ENCODE data around the gene FHL2. TPM values are rescaled to one million over a fixed set of nuclear protein-coding genes. Genes with fewer than 3 reads are reported as not detected.

FHL2 gene
- polyA plus RNA-seq, 3 donors = 0.03 TPM; not detected in 1

DNA sequence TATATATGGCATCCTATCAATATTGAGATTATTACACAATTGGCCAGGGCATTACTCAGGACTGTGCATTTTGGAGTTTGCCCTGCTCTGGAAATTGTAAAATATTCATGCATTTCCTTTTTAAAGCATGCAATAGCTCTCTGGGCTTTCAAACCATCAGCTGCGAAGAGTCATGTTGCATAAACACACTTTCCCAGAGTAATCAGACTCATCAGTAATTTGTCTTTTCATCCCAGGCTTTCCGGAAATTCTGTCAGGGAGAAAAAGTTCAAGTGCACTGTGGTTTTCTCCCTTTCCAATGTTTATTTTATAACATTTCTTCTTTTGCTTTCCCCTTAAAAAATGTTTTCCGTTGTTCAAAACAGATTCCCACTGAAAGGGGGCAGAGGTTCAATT lies 38.9 kb upstream of the FHL2 start:
- Mint-ChIP-seq H3K27me3 (ENCODE audit: low read depth in 3 of 3) (peaks cover 0 to 4% (median under 1%) of the 10 kb centered on the region in 3 donors), H3K4me3 (no peak overlapping the region), H3K9me3 (no peaks in the 10 kb centered on the region), H3K36me3 (no peaks in the 10 kb centered on the region), H3K27ac (no peak overlapping the region), H3K4me1 (no peaks in the 10 kb centered on the region)
- H3K4me1 ChIP-seq (ENCODE audit: control insufficient read depth in 1 of 2, insufficient read depth in 2 of 2, low read length in 2 of 2) = no peaks in the 10 kb centered on the region
- H3K4me3 ChIP-seq (replicated peaks in 1 of 3; ENCODE audit: low read depth in 2 of 3, low read length in 3 of 3) = no peak overlapping the region
- no CpG with 5 or more reads among the region's 3 CpGs for WGBS (ENCODE audit: insufficient coverage)
- no peaks in the 10 kb centered on the region for H3K36me3 ChIP-seq (replicated peaks in 1 of 2; ENCODE audit: control insufficient read depth in 1 of 2, insufficient read depth in 2 of 2, low read length in 2 of 2)
- DNase-seq = no peak
- no peak overlapping the region for H3K27ac ChIP-seq (ENCODE audit: low read depth in 1 of 2, low read length in 2 of 2)
- intact Hi-C loops (cut with micrococcal nuclease) = no loop called here
- H3K9ac ChIP-seq (ENCODE audit: insufficient read depth, low read length, poor library complexity, severe bottlenecking) = no peak overlapping the region
- H3K4me2 ChIP-seq (replicated peaks; ENCODE audit: extremely low read depth, low read length, poor library complexity, severe bottlenecking) = no peak overlapping the region
- no peak overlapping the region for H2AFZ ChIP-seq (ENCODE audit: insufficient read depth, low read depth, low read length, poor library complexity, severe bottlenecking)
- no peak for TF ChIP-seq CTCF (IDR thresholded peaks at IDR 0.05)
- no peaks in the 10 kb centered on the region for H3K79me2 ChIP-seq (ENCODE audit: insufficient read depth, low read length)
- H4K20me1 ChIP-seq (ENCODE audit: insufficient read depth, low read length) = no peaks in the 10 kb centered on the region
- no peaks in the 10 kb centered on the region for H3K27me3 ChIP-seq (ENCODE audit: control insufficient read depth in 2 of 2, insufficient read depth in 2 of 2, low read length in 2 of 2)
- H3K9me3 ChIP-seq (replicated peaks in 1 of 2; ENCODE audit: control insufficient read depth in 1 of 2, insufficient read depth in 1 of 2, low read length in 2 of 2) = no peaks in the 10 kb centered on the region

GRCh38 chr2:105432749-105433148 lies 33.9 kb upstream of the FHL2 start:
- Histone ChIP-seq H3K9ac (ENCODE audit: insufficient read depth, low read length, poor library complexity, severe bottlenecking) (no peak overlapping the region), H3K79me2 (ENCODE audit: insufficient read depth, low read length) (no peaks in the 10 kb centered on the region), H3K9me3 (replicated peaks in 1 of 2; ENCODE audit: control insufficient read depth in 1 of 2, insufficient read depth in 1 of 2, low read length in 2 of 2) (no peaks in the 10 kb centered on the region), H4K20me1 (ENCODE audit: insufficient read depth, low read length) (no peaks in the 10 kb centered on the region), H3K36me3 (replicated peaks in 1 of 2; ENCODE audit: control insufficient read depth in 1 of 2, insufficient read depth in 2 of 2, low read length in 2 of 2) (no peaks in the 10 kb centered on the region), H3K4me3 (replicated peaks in 1 of 3; ENCODE audit: low read depth in 2 of 3, low read length in 3 of 3) (no peak overlapping the region), H2AFZ (ENCODE audit: insufficient read depth, low read depth, low read length, poor library complexity, severe bottlenecking) (no peak overlapping the region), H3K27ac (ENCODE audit: low read depth in 1 of 2, low read length in 2 of 2) (no peak overlapping the region), H3K4me1 (ENCODE audit: control insufficient read depth in 1 of 2, insufficient read depth in 2 of 2, low read length in 2 of 2) (no peaks in the 10 kb centered on the region), H3K27me3 (ENCODE audit: control insufficient read depth in 2 of 2, insufficient read depth in 2 of 2, low read length in 2 of 2) (no peaks in the 10 kb centered on the region), H3K4me2 (replicated peaks; ENCODE audit: extremely low read depth, low read length, poor library complexity, severe bottlenecking) (no peak overlapping the region)
- DNase-seq = no peak
- Mint-ChIP-seq H3K9me3 (peaks cover 0 to 3% (median 0%) of the 10 kb centered on the region in 7 donors), H3K27ac (no peak overlapping the region), H3K27me3 (ENCODE audit: low read depth in 3 of 3) (peaks cover 1 to 9% (median 1%) of the 10 kb centered on the region in 3 donors), H3K36me3 (no peaks in the 10 kb centered on the region), H3K4me3 (no peak overlapping the region), H3K4me1 (no peaks in the 10 kb centered on the region)
- WGBS (ENCODE audit: insufficient coverage) = no CpG with 5 or more reads among the region's 4 CpGs
- intact Hi-C loops (cut with micrococcal nuclease) = no loop called here
- no peak for TF ChIP-seq CTCF (IDR thresholded peaks at IDR 0.05)
